HG03432 (cell line): ENCODE results near the gene SDK1.

Source experiments
- ATAC-seq: cut with Tn5 transposase; IDR thresholded peaks from one replicate; pipeline ENCODE4 v1.9.1; 2021; ENCODE audit warnings: mild to moderate bottlenecking, moderate library complexity; ENCODE audit not compliant: unreplicated experiment

SDK1 gene

GRCh38 chr7:3399858-3400257, 98.8 kb downstream of the SDK1 start:
- no peak for ATAC-seq

GRCh38 chr7:3404501-3404900, 103.4 kb downstream of the SDK1 start:
- ATAC-seq: no peak

- peak; percentile 48 for ATAC-seq
Observed at GRCh38 chr7:3408814-3409595, 108.0 kb downstream of the SDK1 start.

- ATAC-seq: no peak
Observed at GRCh38 chr7:3412871-3413270, 111.8 kb downstream of the SDK1 start.

- ATAC-seq: no peak
Observed at GRCh38 chr7:3415861-3416312, 114.8 kb downstream of the SDK1 start.

GRCh38 chr7:3416453-3416852, 115.4 kb downstream of the SDK1 start:
- ATAC-seq: no peak

GRCh38 chr7:3425087-3425486, 124.0 kb downstream of the SDK1 start:
- ATAC-seq: no peak

- no peak for ATAC-seq
Observed at GRCh38 chr7:3426064-3426463, 125.0 kb downstream of the SDK1 start.

GRCh38 chr7:3427957-3428356, 126.9 kb downstream of the SDK1 start:
- no peak for ATAC-seq

- no peak for ATAC-seq
Observed at GRCh38 chr7:3429981-3430380, 128.9 kb downstream of the SDK1 start.

- no peak for ATAC-seq
Observed at GRCh38 chr7:3430588-3430987, 129.5 kb downstream of the SDK1 start.

- no peak for ATAC-seq
Observed at GRCh38 chr7:3431306-3431705, 130.3 kb downstream of the SDK1 start.

GRCh38 chr7:3432911-3433310, 131.9 kb downstream of the SDK1 start:
- no peak for ATAC-seq

GRCh38 chr7:3434611-3435010, 133.6 kb downstream of the SDK1 start:
- ATAC-seq: no peak

GRCh38 chr7:3436112-3436511, 135.1 kb downstream of the SDK1 start:
- ATAC-seq: no peak

GRCh38 chr7:3436746-3437145, 135.7 kb downstream of the SDK1 start:
- no peak for ATAC-seq

- ATAC-seq: no peak
Observed at GRCh38 chr7:3437467-3437866, 136.4 kb downstream of the SDK1 start.

GRCh38 chr7:3438352-3438751, 137.3 kb downstream of the SDK1 start:
- no peak for ATAC-seq

GRCh38 chr7:3439333-3440030, 138.4 kb downstream of the SDK1 start:
- ATAC-seq: no peak

- no peak for ATAC-seq
Observed at GRCh38 chr7:3440509-3440908, 139.5 kb downstream of the SDK1 start.

GRCh38 chr7:3443716-3444115, 142.7 kb downstream of the SDK1 start:
- ATAC-seq: no peak

GRCh38 chr7:3446786-3447185, 145.7 kb downstream of the SDK1 start:
- ATAC-seq: no peak
